Activated CD4-positive, alpha-beta T cell treated with anti-CD3 and anti-CD28 coated beads, Interleukin-2, amount 10 ng/mL, durations not matched to agents 7 days and 5 days (primary cell): Measurements from ENCODE around the gene MTSS2. TPM values are rescaled to one million over a fixed set of nuclear protein-coding genes. Genes with fewer than 3 reads are reported as not detected.
"Not testable (repeated sequence)": the region's sequence is repeated elsewhere in the genome, so short reads cannot be mapped to it uniquely, and the experiment has no call there.

Source experiments
- CTCF ChIA-PET: fragments of 350-600 bp; sonication (Branson Sonifier 250); formaldehyde crosslinking; loops from one replicate; lab custom pipeline; 2021; ENCODE audit warnings: antibody characterized with exemption; lab: Charles Lee
- POLR2A ChIA-PET: fragments of 350-600 bp; sonication (Branson Sonifier 250); formaldehyde crosslinking; loops from one replicate; lab custom pipeline; 2021; ENCODE audit warnings: antibody characterized with exemption; lab: Charles Lee
- DNase-seq: peaks from one replicate; pipeline ENCODE4 v3.0.0-alpha.2; 2020
- H3K27ac Mint-ChIP-seq: one replicate; pipeline ENCODE4 v1.8.0; 2021; ENCODE audit warnings: mild to moderate bottlenecking, moderate library complexity, mixed read lengths
- H3K27me3 Mint-ChIP-seq: one replicate; pipeline ENCODE4 v1.8.0; 2021; ENCODE audit warnings: mixed read lengths
- H3K36me3 Mint-ChIP-seq: one replicate; pipeline ENCODE4 v1.8.0; 2021; ENCODE audit warnings: low read depth, mixed read lengths
- H3K4me1 Mint-ChIP-seq: one replicate; pipeline ENCODE4 v1.8.0; 2021; ENCODE audit warnings: mixed read lengths
- H3K4me3 Mint-ChIP-seq: one replicate; pipeline ENCODE4 v1.8.0; 2021; ENCODE audit warnings: mild to moderate bottlenecking, moderate library complexity, mixed read lengths
- H3K9me3 Mint-ChIP-seq: one replicate; pipeline ENCODE4 v1.8.0; 2021; ENCODE audit warnings: mixed read lengths
- total RNA-seq, 2 experiments: library from RNA; stranded (reverse); gene quantifications; one replicate each; pipeline ENCODE4 v1.2.3, GENCODE V29; 2021

The MTSS2 gene
- total RNA-seq, 2 experiments from 2014 or later, result 7.1 to 9.2 TPM

DNA sequence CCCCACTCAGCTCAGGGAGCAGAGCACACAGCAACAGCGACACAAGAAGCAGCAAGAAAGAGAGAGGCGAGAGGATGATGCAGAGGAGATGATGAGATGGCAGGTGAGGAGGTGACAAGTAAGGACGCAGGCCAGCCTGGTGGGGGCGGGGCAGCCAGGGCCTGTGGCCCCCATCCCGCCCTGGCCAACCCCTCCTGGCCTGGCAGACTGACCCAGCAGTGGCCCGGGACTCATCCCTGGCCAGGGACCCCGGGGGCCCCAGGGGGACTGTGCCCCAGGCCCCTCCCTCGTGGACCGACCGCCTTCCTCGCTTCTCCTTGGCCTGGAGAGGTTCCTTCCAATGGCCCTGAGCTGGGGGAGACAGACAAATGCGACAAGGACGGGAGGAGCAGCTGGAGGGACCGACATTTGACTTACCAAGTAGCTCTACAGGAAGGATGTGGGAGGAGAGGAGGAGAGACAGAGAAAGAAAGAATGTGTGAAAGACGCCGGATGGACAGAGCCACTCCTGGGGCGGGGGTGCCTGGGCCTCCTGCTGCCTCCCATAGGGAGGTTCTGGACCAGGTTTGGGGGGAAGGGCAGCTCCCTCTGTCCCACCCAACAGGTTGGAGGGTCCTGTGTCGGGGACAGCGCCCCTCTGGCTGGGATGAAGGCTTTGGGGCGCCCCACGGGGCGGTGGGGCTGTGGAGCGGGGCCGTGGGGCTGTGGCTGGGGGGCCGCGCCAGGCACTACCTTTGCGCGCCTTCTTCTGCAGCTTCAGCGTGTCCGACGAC, 6.8 kb downstream of the MTSS2 start:
- H3K36me3 Mint-ChIP-seq, result no peaks in the 10 kb centered on the region
- no peaks in the 10 kb centered on the region for H3K9me3 Mint-ChIP-seq
- ChIA-PET CTCF (interaction anchor here (0.8 to 3.4 kb wide), 10 partner anchors 11 to 92 kb away, joined by 3 to 11 read pairs (median 4); no protein-coding TSS in a partner anchor), POLR2A (no interaction called here)
- peaks cover 12% of the 10 kb centered on the region for H3K4me1 Mint-ChIP-seq
- no peak for DNase-seq
- H3K27me3 Mint-ChIP-seq, result peaks cover 2% of the 10 kb centered on the region
- no peak overlapping the region for H3K4me3 Mint-ChIP-seq
- no peak overlapping the region for H3K27ac Mint-ChIP-seq

DNA sequence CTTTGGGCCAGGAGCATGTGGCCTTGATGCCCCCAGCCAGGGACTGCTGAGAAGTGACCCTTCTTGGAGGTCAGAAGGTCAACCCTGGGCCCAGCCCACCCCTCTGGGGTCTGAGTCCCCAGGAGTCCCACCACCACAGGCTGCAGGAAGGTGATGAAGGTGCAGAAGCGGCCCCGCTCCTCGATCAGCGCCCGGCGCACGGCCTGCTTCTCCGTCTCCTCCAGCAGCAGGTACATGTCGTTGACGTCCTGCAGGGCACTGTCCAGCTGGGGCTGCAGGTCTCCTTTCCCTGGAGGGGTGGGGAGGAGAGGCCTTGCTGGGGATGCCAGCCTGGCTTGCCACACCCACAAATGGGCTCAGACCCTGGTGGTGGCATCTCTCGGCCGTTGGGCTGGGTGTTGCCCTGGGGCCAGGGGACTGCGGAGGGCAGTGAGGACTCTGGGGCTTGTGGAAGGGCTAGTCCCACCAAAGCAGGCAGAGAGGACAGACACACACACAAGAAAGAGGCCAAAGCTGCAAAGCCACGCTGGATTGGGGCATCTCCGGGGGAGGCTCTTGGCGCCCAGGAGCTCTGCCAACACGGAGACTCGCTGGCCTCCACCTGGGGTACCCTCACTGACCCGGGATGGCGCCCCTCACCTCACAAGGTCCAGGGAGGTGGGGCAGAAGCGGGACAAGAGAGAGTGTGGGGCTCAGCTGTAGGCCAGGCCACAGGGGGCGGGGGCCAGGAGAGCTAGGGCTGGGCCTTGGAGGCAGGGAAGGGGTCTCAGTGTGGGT, 7.5 kb downstream of the MTSS2 start:
- Mint-ChIP-seq H3K27me3 (peaks cover 2% of the 10 kb centered on the region), H3K4me3 (no peak overlapping the region), H3K4me1 (peaks cover 12% of the 10 kb centered on the region), H3K36me3 (no peaks in the 10 kb centered on the region), H3K9me3 (no peaks in the 10 kb centered on the region), H3K27ac (no peak overlapping the region)
- CTCF ChIA-PET, result interaction anchor here (0.9 to 3.4 kb wide), 6 partner anchors 12 to 92 kb away, joined by 3 to 11 read pairs (median 4); no protein-coding TSS in a partner anchor
- no peak for DNase-seq
- POLR2A ChIA-PET, result no interaction called here

DNA sequence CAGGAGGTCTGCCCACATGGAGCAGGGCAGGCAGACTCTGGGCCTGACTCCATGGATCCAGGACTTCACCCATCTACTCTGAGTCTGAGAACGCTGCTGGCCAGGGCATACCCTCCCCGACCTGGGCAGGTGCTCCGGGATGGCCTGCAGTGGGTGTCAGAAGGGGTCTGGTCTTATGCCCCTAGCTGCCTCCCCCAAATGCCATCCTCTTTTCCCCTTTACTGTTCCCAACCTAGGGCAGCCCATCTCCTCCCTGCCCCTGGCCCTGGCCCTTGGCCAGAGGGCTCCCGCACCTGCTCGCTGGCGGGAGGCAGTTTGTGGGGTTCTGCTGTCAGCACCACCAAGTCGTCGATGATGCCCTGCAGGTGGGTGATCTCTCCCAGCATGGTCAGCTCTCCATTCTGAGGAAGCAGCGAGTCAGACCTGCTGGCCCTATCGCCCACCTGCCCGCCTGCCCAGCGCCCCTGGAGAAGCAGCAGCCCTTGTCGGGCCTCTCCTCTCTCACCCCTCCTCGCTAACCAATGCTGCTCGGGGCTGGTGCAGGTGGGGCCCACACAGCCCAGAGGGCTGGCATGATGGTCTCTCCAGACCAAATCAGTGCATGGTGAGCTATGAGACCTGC, 8.2 kb downstream of the MTSS2 start:
- no peak overlapping the region for H3K27ac Mint-ChIP-seq
- H3K4me3 Mint-ChIP-seq, result no peak overlapping the region
- DNase-seq, result no peak
- H3K9me3 Mint-ChIP-seq, result no peaks in the 10 kb centered on the region
- H3K36me3 Mint-ChIP-seq, result no peaks in the 10 kb centered on the region
- ChIA-PET CTCF (interaction anchor here (1.4 kb wide), 1 partner anchor 11 kb away, joined by 3 read pairs; no protein-coding TSS in a partner anchor), POLR2A (no interaction called here)
- H3K4me1 Mint-ChIP-seq, result peaks cover 12% of the 10 kb centered on the region
- peaks cover 1% of the 10 kb centered on the region for H3K27me3 Mint-ChIP-seq

DNA sequence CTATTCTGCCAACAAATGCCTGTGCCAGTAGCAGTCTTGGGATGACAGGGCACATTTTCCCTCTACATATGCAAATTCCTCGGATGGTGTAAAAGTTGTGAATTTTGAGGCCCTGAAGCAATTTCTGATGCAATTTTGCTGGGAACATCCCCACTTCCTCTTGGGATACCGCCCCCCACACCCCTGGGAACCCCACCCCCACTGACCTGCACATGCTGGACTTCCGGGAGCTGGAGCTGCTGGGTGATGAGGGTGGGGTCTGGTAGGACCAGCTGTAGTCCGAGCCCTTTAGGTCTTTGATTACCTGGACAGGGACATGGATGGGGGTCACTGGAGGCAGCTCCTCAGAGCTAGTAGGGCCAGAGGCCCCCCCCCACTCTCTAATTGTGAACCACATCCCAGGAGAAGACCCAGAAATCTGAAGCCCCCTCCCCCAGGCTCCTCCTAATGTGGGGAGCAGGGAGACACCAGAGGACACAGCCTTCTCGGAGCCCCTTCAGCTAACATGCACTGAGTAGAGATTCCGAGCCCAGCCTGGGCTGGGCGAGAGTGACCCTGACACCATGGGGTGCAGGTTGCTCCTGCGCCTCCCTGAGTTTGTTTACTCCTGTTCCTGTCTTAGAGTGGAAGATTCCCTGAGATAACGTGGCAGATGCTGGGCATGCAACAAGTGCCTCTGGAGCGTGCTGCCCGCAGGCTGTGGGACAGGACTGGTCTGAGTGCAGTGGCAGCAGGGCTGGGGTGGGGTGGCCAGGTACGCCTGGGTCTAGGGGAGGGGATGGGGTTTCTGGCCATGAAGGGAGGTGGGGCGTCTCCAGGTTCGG, 9.0 kb downstream of the MTSS2 start:
- Mint-ChIP-seq H3K9me3 (no peaks in the 10 kb centered on the region), H3K27me3 (no peaks in the 10 kb centered on the region), H3K4me1 (peaks cover 12% of the 10 kb centered on the region), H3K27ac (no peak overlapping the region), H3K36me3 (no peaks in the 10 kb centered on the region), H3K4me3 (no peak overlapping the region)
- DNase-seq, result no peak
- ChIA-PET POLR2A (no interaction called here), CTCF (interaction anchor here (0.6 kb wide), 1 partner anchor 890 kb away, joined by 10 read pairs; no protein-coding TSS in a partner anchor)

DNA sequence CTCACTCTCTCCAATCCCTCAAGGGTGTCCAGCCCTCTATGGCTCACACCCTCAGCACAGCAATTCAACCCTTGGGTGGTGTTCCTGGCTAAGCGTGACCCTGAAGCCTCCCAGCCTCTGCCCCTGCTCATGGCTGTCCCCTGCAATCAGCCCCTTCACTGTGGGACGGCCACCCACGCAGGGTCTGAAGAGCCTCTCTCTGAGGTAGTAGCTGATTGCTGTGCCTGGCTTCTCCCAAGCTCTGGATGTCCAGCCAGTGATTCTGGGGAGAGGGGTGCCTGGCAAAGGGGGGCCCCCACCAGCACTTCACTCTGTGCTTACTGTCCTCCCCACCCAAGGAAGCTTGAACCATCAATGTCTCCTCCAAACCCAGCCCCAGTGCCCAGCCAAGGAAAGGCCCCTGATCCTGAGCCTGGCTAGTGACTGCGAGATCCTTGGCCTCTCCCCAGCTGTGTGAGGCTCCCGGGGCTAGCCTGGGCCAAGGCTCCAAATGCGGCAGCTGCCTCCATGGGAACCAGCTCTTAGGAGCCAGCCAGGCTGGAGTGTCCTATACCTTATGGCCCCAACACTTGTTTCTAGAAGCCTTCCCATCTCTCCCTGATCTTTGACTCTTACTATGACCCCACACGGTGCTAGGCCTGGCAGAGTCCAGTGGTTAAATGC, 9.9 kb downstream of the MTSS2 start:
- ChIA-PET CTCF (interaction anchor here (0.6 kb wide), 1 partner anchor 891 kb away, joined by 10 read pairs; no protein-coding TSS in a partner anchor), POLR2A (no interaction called here)
- no peaks in the 10 kb centered on the region for H3K9me3 Mint-ChIP-seq
- H3K27ac Mint-ChIP-seq, result no peak overlapping the region
- H3K27me3 Mint-ChIP-seq, result no peaks in the 10 kb centered on the region
- peaks cover 11% of the 10 kb centered on the region for H3K4me1 Mint-ChIP-seq
- no peak for DNase-seq
- no peak overlapping the region for H3K4me3 Mint-ChIP-seq
- H3K36me3 Mint-ChIP-seq, result no peaks in the 10 kb centered on the region

DNA sequence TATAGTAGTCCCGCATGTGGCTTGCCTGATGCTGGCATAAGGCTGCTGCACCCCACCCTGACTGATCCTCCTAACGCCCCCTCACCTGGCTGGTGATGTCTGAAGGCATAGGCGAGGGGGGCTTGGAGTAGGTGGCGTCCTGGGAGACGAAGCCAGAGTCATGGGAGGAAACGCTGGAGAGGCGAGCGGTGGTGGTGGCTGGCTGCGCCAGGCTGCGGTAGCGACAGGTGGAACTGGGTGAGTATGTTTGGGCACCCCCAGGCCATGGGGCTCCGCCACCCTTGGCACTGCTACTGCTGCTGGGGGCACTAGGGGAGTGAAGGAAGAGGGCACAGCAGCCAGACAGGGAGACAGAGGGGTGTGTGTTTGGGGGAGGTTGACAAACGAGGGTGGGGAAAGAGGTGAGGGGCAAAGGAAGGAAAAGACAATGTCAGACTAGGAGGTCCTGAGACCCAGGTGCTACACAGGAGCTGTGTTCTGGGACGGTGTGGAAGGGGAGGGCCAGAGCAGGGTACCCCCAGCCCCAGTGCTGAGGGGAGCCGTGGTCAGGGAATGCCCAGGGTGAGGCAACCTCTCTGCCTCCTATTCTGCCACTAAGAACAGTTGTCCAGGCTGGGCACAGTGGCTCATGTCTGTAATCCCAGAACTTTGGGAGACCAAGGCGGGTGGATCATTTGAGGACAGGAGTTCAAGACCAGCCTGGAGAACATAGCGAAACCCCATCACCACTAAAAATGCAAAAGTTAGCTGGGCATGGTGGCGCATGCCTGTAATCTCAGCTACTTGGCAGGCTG, 11.4 kb downstream of the MTSS2 start:
- CTCF ChIA-PET, result no interaction called here
- POLR2A ChIA-PET, result no interaction called here
- H3K4me3 Mint-ChIP-seq, result no peak overlapping the region
- H3K36me3 Mint-ChIP-seq, result peaks cover 6% of the 10 kb centered on the region
- no peaks in the 10 kb centered on the region for H3K27me3 Mint-ChIP-seq
- H3K9me3 Mint-ChIP-seq, result no peaks in the 10 kb centered on the region
- H3K27ac Mint-ChIP-seq, result no peak overlapping the region
- peaks cover 10% of the 10 kb centered on the region for H3K4me1 Mint-ChIP-seq
- no peak for DNase-seq

DNA sequence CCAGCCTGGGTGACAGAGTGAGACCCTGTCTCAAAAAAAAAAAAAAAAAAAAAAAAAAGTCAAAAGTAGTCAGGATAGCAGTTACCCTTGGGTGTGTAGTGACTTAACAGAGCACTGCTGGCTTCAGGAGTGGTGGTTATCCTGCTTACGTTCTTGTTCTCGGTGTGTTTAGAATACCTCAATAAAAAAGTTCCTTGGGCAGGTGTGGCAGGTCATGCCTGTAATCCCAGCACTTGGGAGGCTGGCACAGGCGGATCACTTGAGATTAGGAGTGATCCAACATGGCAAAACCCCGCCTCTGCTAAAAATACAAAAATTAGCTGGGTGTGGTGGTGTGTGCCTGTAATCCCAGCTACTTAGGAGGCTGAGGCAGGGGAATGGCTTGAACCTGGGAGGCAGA, 14.9 kb downstream of the MTSS2 start:
- CTCF ChIA-PET, H3K4me1 Mint-ChIP-seq, H3K27ac Mint-ChIP-seq, POLR2A ChIA-PET, H3K36me3 Mint-ChIP-seq, H3K27me3 Mint-ChIP-seq, H3K9me3 Mint-ChIP-seq, H3K4me3 Mint-ChIP-seq, DNase-seq: not testable (repeated sequence)

DNA sequence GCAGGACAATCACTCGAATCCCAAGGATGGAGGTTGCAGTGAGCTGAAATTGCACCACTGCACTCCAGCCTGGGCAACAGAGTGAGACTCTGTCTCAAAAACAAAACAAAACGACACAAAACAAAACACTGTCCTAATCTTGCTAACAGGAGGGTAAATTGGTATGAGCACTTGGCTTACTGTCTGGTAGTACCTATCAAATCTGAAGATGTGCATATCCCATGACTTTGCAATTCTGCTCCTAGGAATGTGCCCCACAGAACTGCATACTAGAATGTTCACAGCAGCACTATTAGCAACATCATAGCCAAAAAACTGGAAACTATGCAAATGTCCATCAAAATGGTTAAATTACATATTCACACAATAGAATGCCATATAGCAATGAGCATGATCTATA, 15.7 kb downstream of the MTSS2 start:
- ChIA-PET CTCF (interaction anchor here (0.9 to 1.5 kb wide), 2 partner anchors 13 to 105 kb away, joined by 3 read pairs; no protein-coding TSS in a partner anchor), POLR2A (no interaction called here)
- no peaks in the 10 kb centered on the region for H3K4me1 Mint-ChIP-seq
- no peaks in the 10 kb centered on the region for H3K9me3 Mint-ChIP-seq
- DNase-seq, result no peak
- no peak overlapping the region for H3K27ac Mint-ChIP-seq
- no peak overlapping the region for H3K4me3 Mint-ChIP-seq
- H3K27me3 Mint-ChIP-seq, result no peaks in the 10 kb centered on the region
- H3K36me3 Mint-ChIP-seq, result peaks cover 6% of the 10 kb centered on the region

DNA sequence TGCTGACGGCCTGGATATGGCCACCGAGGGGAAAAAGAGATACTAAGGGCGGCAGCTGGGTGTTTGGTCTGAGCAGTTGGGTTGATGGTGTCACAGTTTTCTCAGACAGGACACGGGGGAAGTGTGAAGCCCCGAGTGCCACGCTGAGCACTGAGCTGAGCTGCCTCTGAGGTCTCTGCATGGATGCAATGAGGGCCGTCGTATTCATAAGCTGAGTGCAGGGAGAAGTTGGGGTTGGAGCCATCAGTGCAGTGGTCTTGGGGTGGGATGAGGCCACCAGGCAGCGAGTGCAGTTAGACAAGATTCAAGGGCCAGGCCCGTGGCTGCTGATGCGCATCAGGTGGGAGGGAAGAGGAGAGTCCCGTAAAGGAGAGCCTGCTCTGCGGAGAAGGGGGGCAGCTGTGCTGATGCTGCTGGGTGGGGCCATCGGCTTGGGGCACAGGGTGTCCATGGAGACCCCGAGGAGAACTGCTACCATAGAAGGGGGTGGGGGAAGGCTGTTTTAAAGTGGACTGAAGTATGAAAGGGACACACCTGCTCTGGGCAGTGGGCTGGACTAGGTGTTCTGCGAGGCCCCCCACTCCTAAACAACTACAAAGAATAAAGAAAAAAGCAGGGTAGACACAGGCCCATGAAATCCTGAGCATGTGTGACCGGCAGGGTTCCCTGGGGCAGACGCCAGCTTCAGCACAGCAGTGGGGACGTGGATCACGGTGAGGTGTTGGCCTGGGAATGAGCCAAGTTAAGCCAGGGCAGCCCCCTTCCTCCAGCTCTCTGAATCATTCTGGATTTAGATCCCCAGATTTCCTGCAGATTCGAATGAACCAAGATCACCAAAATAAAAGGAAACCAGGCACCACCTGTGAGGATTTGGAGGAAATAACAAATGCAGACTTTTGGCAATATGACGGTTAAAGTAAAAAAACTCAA, 19.8 kb downstream of the MTSS2 start:
- no peak overlapping the region for H3K27ac Mint-ChIP-seq
- no peaks in the 10 kb centered on the region for H3K4me1 Mint-ChIP-seq
- no peak for DNase-seq
- H3K4me3 Mint-ChIP-seq, result no peak overlapping the region
- POLR2A ChIA-PET, result no interaction called here
- no peaks in the 10 kb centered on the region for H3K9me3 Mint-ChIP-seq
- no peaks in the 10 kb centered on the region for H3K27me3 Mint-ChIP-seq
- CTCF ChIA-PET, result interaction anchor here (0.9 kb wide), 1 partner anchor 12 kb away, joined by 3 read pairs; no protein-coding TSS in a partner anchor
- peaks cover 6% of the 10 kb centered on the region for H3K36me3 Mint-ChIP-seq

DNA sequence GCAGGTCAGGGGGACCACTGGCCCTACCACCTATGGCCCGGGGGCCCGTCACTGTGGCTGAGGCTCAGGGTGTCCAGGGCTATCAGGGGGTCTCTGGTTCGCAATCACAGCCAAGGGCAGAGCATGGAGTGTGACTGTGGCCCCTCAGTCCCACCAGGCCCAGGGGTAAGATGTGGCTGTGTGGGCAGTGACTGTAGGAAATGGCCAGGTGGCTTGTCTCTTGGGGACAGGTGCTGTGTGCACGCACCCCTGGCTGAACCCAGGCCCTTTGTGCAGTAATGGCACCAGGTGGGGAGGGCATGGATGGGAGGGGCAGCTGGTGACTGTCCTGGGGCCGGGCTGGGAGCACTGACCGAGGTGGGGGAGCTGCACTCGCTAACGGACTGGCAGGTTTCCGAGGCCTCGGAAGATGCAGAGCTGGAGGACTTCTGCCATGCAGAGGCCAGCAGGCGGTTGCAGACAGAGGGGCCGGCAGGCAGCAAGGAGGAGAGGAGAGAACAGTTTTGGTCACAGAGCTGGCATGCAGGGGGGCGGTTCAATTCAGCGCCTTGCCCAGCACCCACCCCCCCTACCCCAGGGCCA, 20.6 kb downstream of the MTSS2 start:
- no peak overlapping the region for H3K27ac Mint-ChIP-seq
- H3K4me1 Mint-ChIP-seq, result peaks cover 3% of the 10 kb centered on the region
- peaks cover 2% of the 10 kb centered on the region for H3K36me3 Mint-ChIP-seq
- ChIA-PET CTCF (no interaction called here), POLR2A (no interaction called here)
- no peak overlapping the region for H3K4me3 Mint-ChIP-seq
- H3K9me3 Mint-ChIP-seq, result no peaks in the 10 kb centered on the region
- H3K27me3 Mint-ChIP-seq, result no peaks in the 10 kb centered on the region
- no peak for DNase-seq
